ENCODE results near the gene ERGIC1.
"Not testable (repeated sequence)": the region's sequence is repeated elsewhere in the genome, so short reads cannot be mapped to it uniquely, and the experiment has no call there.

ERGIC1 gene

GRCh38 chr5:172848419-172848818, 14.4 kb downstream of the ERGIC1 start:
- no peak for DNase-seq (ENCODE audit: low spot score)

- DNase-seq (ENCODE audit: low spot score) = peak; percentile 78
Measured at GRCh38 chr5:172849606-172850453, 15.8 kb downstream of the ERGIC1 start.

- no peak for DNase-seq (ENCODE audit: low spot score)
Measured at GRCh38 chr5:172850454-172850797, 16.4 kb downstream of the ERGIC1 start.

- not testable (repeated sequence) for DNase-seq (ENCODE audit: low spot score)
Measured at GRCh38 chr5:172851254-172851653, 17.2 kb downstream of the ERGIC1 start.

- no peak for DNase-seq (ENCODE audit: low spot score)
Measured at GRCh38 chr5:172852490-172853354, 18.7 kb downstream of the ERGIC1 start.

GRCh38 chr5:172853355-172853975, 19.4 kb downstream of the ERGIC1 start:
- DNase-seq (ENCODE audit: low spot score) = no peak

- no peak for DNase-seq (ENCODE audit: low spot score)
Measured at GRCh38 chr5:172854451-172854871, 20.4 kb downstream of the ERGIC1 start.

GRCh38 chr5:172854971-172855370, 20.9 kb downstream of the ERGIC1 start:
- no peak for DNase-seq (ENCODE audit: low spot score)

- DNase-seq (ENCODE audit: low spot score) = no peak
Measured at GRCh38 chr5:172855597-172856292, 21.7 kb downstream of the ERGIC1 start.

- DNase-seq (ENCODE audit: low spot score) = no peak
Measured at GRCh38 chr5:172856336-172856735, 22.3 kb downstream of the ERGIC1 start.

GRCh38 chr5:172857982-172858381, 23.9 kb downstream of the ERGIC1 start:
- DNase-seq (ENCODE audit: low spot score) = no peak

GRCh38 chr5:172858511-172858989, 24.5 kb downstream of the ERGIC1 start:
- no peak for DNase-seq (ENCODE audit: low spot score)

- no peak for DNase-seq (ENCODE audit: low spot score)
Measured at GRCh38 chr5:172858990-172859811, 25.1 kb downstream of the ERGIC1 start.

GRCh38 chr5:172859966-172860365, 25.9 kb downstream of the ERGIC1 start:
- DNase-seq (ENCODE audit: low spot score) = no peak

- no peak for DNase-seq (ENCODE audit: low spot score)
Measured at GRCh38 chr5:172860520-172861443, 26.7 kb downstream of the ERGIC1 start.

GRCh38 chr5:172861461-172861860, 27.4 kb downstream of the ERGIC1 start:
- DNase-seq (ENCODE audit: low spot score) = no peak

GRCh38 chr5:172862165-172862801, 28.2 kb downstream of the ERGIC1 start:
- no peak for DNase-seq (ENCODE audit: low spot score)

GRCh38 chr5:172864171-172864570, 30.1 kb downstream of the ERGIC1 start:
- DNase-seq (ENCODE audit: low spot score) = not testable (repeated sequence)

GRCh38 chr5:172864747-172865146, 30.7 kb downstream of the ERGIC1 start:
- DNase-seq (ENCODE audit: low spot score) = no peak
